ENCODE results near the gene KRTAP1-4.

KRTAP1-4 gene

DNA sequence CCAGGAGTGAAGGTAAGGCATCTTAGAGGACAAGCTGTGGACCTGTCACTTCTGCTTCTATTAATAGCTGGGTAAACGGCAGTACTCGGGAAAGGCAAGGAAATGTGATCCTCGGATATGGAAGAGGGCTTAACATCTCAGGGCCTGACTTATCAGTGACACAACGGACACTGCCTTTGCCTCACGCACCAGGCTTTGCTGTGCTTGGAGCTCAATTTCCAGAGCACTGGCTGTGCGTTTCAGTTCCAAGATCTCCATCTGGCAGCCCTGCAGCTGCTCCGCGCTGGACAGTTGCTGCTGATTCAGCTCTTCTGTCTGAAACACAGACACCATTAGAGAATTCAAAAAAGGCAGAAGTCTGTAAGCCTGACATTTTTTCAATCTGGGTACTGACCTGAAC, 49.4 kb downstream of the KRTAP1-4 start:
- no peak for DNase-seq (ENCODE audit: low read depth)
- H3K4me3 ChIP-seq (ENCODE audit: control insufficient read depth, low read depth, low read length): no peak overlapping the region
- TF ChIP-seq, protein P1, sequence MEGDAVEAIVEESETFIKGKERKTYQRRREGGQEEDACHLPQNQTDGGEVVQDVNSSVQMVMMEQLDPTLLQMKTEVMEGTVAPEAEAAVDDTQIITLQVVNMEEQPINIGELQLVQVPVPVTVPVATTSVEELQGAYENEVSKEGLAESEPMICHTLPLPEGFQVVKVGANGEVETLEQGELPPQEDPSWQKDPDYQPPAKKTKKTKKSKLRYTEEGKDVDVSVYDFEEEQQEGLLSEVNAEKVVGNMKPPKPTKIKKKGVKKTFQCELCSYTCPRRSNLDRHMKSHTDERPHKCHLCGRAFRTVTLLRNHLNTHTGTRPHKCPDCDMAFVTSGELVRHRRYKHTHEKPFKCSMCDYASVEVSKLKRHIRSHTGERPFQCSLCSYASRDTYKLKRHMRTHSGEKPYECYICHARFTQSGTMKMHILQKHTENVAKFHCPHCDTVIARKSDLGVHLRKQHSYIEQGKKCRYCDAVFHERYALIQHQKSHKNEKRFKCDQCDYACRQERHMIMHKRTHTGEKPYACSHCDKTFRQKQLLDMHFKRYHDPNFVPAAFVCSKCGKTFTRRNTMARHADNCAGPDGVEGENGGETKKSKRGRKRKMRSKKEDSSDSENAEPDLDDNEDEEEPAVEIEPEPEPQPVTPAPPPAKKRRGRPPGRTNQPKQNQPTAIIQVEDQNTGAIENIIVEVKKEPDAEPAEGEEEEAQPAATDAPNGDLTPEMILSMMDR (IDR thresholded peaks at IDR 0.05; ENCODE audit: control insufficient read depth, insufficient read depth, low read depth, low read length, missing control alignments): no peak

DNA sequence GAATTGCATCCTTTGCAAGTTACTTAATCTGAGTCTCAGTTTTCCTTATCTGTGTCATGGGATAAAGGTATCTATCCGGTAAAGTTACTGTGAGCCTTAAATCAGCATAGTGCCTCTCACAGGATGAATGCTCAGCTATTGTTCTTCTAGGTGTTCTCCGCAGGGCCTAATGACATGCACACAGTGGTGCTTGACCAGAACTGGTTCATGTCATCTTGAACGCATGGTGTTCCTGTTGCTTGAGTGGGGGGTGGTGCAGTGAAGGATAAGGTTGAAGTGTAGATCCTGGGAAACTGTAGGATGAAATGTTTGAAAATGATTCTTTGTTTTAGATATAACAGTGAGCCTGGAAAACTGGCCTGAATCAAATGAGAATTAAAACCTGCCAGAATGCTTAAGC, 49.9 kb downstream of the KRTAP1-4 start:
- DNase-seq (ENCODE audit: low read depth): no peak
- H3K4me3 ChIP-seq (ENCODE audit: control insufficient read depth, low read depth, low read length): no peak overlapping the region
- TF ChIP-seq, protein P1 (IDR thresholded peaks at IDR 0.05; ENCODE audit: control insufficient read depth, insufficient read depth, low read depth, low read length, missing control alignments): no peak
